ENCODE results near the gene FAM50B.

GRCh38 chr6:3882866-3883265 lies 33.7 kb downstream of the FAM50B start:
- no peak for TF ChIP-seq CTCF (IDR thresholded peaks at IDR 0.05; ENCODE audit: insufficient read depth, low read length, poor library complexity, severe bottlenecking)
- TF ChIP-seq EZH2phosphoT487 (conservative IDR thresholded peaks at IDR 0.05; ENCODE audit: low read length) = no peak

Measured in SU-DHL-6 (cell line).